ENCODE measurements around the gene KCNJ5. TPM values are rescaled to one million over a fixed set of nuclear protein-coding genes. Genes with fewer than 3 reads are reported as not detected.

Gene KCNJ5
- total RNA-seq, 3 donors from 2014 or later, result 0.14 to 3.9 (median 0.48) TPM

- intact Hi-C loops (cut with DNase I, micrococcal nuclease), result no loop called here
- ATAC-seq (no peak), DNase-seq (no peak)
- no peak for TF ChIP-seq CTCF (IDR thresholded peaks at IDR 0.05)
- H3K4me3 ChIP-seq, result no peak overlapping the region
- no peaks in the 10 kb centered on the region for H3K4me1 ChIP-seq (ENCODE audit: low read depth)
- H3K9me3 ChIP-seq, result no peaks in the 10 kb centered on the region
- H3K36me3 ChIP-seq (ENCODE audit: low read depth), result no peaks in the 10 kb centered on the region
These were observed 42.5 kb downstream of the KCNJ5 start for GRCh38 chr11:128933481-128934178.

GRCh38 chr11:128934351-128934750 is 43.2 kb downstream of the KCNJ5 start:
- no peak for TF ChIP-seq CTCF (IDR thresholded peaks at IDR 0.05)
- intact Hi-C loops (cut with DNase I, micrococcal nuclease), result no loop called here
- ATAC-seq (no peak), DNase-seq (no peak)
- Histone ChIP-seq H3K36me3 (ENCODE audit: low read depth) (no peaks in the 10 kb centered on the region), H3K4me3 (no peak overlapping the region), H3K9me3 (no peaks in the 10 kb centered on the region), H3K4me1 (ENCODE audit: low read depth) (no peaks in the 10 kb centered on the region)

- TF ChIP-seq CTCF (IDR thresholded peaks at IDR 0.05), result no peak
- no peak overlapping the region for H3K4me3 ChIP-seq
- DNase-seq, result no peak
- no peaks in the 10 kb centered on the region for H3K4me1 ChIP-seq (ENCODE audit: low read depth)
- H3K9me3 ChIP-seq, result no peaks in the 10 kb centered on the region
- intact Hi-C loops (cut with DNase I, micrococcal nuclease), result no loop called here
- ATAC-seq, result no peak
- no peaks in the 10 kb centered on the region for H3K36me3 ChIP-seq (ENCODE audit: low read depth)
These were observed 43.8 kb downstream of the KCNJ5 start for GRCh38 chr11:128934926-128935325.

- TF ChIP-seq CTCF (IDR thresholded peaks at IDR 0.05), result no peak
- ATAC-seq, result no peak
- Histone ChIP-seq H3K4me3 (no peak overlapping the region), H3K4me1 (ENCODE audit: low read depth) (no peaks in the 10 kb centered on the region), H3K9me3 (no peaks in the 10 kb centered on the region), H3K36me3 (ENCODE audit: low read depth) (no peaks in the 10 kb centered on the region)
- intact Hi-C loops (cut with DNase I, micrococcal nuclease), result no loop called here
- no peak for DNase-seq
These were observed 45.6 kb downstream of the KCNJ5 start for GRCh38 chr11:128936606-128937251.

GRCh38 chr11:128937480-128937879 is 46.3 kb downstream of the KCNJ5 start:
- TF ChIP-seq CTCF (IDR thresholded peaks at IDR 0.05), result no peak
- H3K4me3 ChIP-seq, result no peak overlapping the region
- DNase-seq (no peak), ATAC-seq (no peak)
- no peaks in the 10 kb centered on the region for H3K9me3 ChIP-seq
- no peaks in the 10 kb centered on the region for H3K4me1 ChIP-seq (ENCODE audit: low read depth)
- H3K36me3 ChIP-seq (ENCODE audit: low read depth), result no peaks in the 10 kb centered on the region
- intact Hi-C loops (cut with DNase I, micrococcal nuclease), result no loop called here

All from mucosa of descending colon (tissue), 3 donors.